HG02973 (cell line): ENCODE data around the gene DENND1A.

Experiments used
- ATAC-seq: cut with Tn5 transposase; IDR thresholded peaks from one replicate; pipeline ENCODE4 v1.9.1; 2021; ENCODE audit warnings: moderate library complexity; ENCODE audit not compliant: unreplicated experiment

DENND1A gene

DNA sequence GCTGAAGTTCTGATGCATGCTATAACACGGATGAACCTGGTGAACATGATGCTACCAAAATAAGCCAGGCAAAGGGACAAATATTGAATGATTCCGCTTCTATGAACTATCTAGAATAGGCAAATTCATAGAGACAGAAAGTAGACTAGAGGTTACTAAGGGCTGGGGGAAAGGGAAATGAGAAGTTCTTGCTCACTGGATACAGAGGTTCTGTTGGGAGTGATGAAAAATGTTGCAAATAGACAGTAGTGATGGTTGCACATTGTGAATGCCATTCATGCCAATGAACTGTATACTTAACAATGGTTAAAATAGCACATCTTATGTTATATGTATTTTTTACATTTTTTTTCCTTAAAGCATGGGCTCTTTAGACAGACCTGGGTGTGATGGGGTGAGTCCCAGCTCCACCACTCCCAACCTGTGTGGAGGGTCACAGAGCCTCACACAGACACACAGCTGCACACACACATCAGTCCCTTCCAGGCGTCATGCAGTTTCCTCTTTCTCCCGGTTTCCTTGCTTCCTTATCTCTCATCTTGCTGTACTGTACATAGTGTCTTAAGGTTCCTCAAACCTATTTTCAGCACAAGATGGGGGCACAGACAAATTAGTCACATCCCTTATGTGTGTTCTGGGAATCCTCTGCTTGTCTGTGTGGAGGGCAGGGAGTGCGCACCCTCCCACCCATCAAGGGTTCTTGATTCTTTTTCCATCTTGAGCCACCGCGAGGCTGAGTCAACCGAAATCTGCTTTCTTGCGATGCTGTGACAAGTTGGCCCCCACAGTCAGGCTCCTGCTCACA lies 381.0 kb downstream of the DENND1A start:
- no peak for ATAC-seq

- no peak for ATAC-seq
Measured at GRCh38 chr9:123544007-123544827, 385.7 kb downstream of the DENND1A start.

- ATAC-seq: no peak
Measured at GRCh38 chr9:123543492-123543891, 386.4 kb downstream of the DENND1A start.

DNA sequence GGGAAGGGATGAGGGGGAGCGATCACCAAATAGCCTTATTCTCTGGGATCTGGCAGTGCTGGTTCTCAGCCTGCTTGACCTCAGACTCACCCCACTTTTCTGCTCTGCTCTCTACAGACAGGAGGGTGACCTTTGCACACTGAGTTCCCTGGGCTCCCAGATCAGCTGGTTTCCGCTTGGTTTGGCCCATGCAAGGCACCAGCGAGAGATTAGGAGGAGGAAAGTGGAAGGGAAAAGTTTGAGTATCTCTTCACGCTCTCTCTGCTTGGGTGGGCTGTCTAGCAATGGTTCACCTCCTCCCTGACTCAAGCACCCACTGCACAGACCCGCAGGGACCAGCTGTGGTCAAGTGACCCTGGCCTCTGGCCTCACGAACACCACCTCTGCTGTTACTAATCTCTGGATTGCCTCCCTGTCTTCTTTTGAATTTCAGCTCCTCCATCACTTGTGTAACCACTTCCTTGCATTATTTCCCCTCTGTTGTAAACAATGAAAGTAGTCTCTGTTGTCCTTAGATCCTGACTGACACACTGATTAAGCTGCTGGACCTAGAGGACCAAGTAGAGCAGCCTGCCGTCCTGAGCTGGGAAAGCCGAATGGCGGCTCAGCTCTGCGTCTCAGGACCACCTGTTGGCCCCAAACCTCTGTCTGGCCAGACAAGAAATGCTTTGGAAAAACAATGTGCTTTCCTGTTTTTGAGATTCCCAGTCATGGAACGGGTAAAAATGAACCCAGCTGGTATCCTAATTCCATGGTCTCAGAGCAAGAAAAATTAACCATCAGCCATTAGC lies 387.3 kb downstream of the DENND1A start:
- ATAC-seq: no peak

GRCh38 chr9:123541411-123541810 lies 388.5 kb downstream of the DENND1A start:
- ATAC-seq: no peak

DNA sequence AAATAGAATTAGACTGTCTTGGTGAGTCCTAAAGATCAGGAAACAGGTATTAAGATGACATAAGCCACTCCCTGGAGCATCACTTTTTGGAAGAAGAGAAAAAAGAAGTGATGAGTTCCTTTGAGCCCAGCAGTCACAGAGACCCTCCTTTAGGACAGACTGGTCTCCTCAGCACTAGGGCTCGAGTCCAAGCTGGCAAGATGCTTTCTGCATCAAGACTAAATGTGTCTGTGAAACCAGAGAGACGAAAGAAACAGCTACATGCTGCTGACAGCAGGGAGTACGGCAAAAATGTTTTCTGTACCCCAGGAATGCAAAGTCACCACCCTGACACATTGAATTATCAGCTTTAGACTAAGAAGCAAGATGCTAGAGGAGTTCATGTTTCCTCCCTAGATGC lies 389.5 kb downstream of the DENND1A start:
- no peak for ATAC-seq

DNA sequence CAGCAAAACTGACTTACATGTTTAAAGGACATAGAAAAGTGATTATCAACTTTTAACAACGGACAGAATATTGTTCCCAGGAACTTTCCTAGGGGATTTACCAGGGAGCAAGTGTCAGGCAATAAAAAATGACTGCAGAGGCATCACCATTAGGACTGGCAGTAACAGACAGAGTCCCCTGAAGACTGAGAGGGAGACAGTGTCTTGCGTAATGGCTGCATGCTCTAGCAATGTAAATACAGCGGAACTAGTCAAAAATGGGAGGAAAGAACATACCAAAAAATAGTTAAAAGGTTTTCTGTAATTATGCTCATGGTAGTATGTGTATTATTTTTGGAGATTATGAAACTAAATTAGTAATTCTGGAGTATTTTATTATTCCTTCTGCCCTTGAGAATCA lies 392.1 kb downstream of the DENND1A start:
- no peak for ATAC-seq

DNA sequence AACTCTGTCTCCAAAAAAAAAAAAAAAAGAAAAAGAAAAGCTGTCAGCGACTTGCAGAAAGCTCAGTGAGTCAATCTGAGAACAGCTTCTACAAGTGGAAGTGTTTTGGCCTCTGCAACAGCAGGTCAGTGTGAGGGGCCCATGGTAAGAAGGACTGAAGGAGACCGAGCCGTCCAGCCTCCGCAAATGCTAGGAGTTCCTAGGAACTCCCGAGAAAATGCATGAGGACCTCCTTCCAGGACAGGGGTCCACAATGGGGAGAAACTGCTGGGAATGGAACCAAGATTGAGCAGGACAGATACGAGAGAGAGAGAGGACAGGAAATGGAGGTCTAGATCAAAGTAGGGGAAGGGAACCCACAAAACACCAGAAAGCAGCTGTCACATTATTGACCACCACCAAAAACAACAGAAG lies 393.5 kb downstream of the DENND1A start:
- ATAC-seq: no peak

DNA sequence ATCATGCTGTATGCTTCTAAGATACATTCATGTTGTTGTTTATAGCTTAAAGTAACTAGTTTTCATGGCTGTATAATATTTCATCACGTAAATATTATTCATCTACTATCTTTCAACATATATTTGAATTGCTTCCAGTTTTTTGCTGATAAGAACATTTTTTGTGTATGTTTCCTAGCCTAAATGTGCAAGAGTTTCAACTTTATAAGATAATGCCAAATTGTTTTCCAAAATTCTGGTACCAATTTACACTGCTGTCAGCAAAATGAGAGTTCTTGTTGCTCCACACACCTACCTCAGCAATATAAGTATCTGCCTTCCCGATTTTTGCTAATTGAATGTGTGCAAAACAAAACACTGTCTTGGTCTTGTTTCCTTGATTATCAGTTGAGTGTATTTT lies 395.6 kb downstream of the DENND1A start:
- no peak for ATAC-seq

DNA sequence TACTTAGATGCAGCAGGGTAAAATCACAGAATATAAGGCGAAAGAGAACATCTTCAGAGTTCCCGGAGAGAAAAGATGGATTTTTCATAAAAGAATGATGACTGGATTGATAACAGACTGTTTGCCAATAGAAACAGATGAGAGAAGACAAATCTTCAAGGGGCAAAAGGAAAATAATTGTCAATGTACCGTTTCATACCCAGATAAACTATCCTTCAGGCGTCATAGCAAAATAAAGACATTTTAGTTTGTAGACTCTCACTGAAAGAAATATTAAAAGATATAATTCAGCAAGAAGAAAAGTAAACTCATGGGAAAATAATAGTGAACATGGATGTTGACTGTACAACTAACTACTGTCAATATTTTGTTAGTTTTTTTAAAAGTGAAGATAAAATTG lies 399.7 kb downstream of the DENND1A start:
- ATAC-seq: no peak

DNA sequence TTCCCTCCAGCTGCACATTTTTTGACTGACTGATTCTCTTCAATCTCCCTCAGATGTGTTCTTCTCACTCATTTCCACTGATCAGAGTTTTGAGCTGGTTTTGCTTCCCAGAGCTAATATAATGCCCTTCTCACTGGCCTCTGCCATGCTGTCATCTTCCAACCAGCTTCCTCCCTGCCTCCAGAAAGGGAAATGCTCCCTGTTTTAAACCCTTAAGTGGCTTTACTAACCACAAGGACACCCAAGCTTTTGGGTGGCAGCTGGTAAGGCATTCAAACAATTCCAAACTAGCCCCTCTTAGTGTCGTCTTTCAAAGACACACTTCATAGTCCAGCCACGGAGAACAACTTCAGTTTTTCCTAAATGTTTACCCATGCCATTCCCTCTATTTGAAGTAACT lies 401.4 kb downstream of the DENND1A start:
- ATAC-seq: no peak

GRCh38 chr9:123527981-123528380 lies 401.9 kb downstream of the DENND1A start:
- ATAC-seq: no peak

- no peak for ATAC-seq
Measured at GRCh38 chr9:123525957-123526356, 404.0 kb downstream of the DENND1A start.

DNA sequence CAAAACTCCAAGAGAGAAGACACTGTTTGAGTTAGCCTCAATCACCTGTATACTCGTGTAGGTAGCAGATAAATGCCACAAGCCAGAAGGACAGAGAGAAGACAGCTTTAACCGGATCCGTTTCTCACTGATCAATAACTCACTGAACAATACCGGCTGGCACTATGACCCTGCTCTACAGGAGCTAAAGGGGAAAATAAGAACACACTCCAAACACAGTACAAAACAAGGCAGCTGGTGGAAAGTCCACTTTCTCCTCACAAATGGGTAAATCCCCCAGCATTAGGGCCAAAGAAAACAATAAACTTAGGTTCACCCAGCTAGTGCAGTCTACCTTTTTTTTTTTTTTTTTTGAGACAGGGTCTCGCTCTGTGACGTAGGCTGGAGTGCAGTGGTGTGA lies 404.5 kb downstream of the DENND1A start:
- ATAC-seq: no peak

DNA sequence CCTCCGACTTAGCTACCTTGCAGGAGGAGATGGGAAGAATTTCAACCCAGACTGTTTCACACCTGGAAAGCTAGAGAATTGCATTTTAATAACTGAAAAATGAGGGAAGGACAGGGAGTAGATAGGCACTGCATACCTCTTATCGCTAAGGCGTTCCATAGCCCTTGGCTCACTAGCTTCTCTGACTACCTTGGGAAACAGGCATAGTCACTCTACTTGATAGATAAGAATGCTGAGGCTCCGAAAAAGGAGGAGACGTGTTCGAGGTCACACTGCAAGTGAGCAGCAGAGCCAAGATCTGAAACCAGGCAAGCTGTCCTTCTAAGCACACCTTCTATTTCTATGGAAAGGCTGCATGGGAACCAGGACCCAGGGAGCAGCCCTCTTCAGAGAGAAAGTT lies 405.1 kb downstream of the DENND1A start:
- ATAC-seq: no peak

GRCh38 chr9:123523845-123524244 lies 406.1 kb downstream of the DENND1A start:
- ATAC-seq: no peak

DNA sequence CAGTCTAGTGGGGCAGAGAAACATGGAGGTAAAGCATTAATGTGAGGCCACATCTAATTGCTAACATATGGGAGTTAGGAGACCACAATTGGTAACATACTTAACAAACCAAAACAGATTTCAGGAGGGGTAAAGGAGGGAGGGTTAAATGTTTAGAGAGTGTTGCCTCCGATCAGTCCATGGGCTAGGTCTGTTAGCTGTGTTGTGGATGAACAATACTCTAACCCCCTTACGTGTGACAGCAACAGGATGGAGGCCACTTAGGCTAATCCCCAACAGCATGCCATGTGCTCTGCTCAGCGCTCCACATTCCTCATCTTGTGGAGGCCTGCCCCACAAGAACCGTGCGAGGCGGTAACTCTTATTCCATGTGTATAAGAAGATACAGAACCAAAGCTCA lies 406.9 kb downstream of the DENND1A start:
- ATAC-seq: no peak

DNA sequence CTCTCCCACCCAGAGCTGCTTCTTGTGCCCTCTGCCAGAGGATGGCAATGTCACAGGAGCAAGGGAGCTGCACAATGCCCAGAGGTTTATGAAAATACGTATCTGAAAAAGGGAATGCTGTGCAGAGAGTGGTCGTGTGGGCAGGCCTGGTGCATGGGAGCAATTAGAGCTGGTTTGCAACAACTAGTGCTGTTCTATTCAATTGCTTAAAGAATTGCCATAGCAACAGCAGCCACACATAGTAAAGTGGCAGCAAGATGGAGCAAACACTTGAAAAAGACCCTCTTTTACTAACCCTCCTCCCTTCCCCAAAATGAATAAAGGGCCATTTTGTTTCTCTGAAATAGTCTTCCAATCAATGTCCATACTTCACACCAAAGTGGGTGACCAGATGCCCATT lies 407.7 kb downstream of the DENND1A start:
- no peak for ATAC-seq

DNA sequence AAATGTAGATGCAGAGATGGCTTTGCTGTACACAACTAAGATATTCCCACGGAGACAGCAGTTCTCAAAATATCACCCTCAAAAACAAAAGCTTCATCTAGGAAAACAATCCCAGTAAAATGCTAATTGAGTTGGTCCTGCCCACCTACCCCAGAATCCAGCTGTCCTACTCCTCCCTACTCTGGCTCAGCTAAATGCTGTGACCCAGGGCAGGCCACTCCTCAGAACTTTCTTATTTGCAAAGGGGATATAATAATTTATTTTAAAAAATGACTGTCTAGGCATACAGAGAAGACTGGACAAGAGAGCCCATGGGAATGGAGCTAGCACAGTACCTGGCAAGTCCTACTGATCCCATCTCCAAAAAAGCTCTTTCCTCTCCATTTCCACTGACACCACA lies 411.6 kb downstream of the DENND1A start:
- ATAC-seq: no peak

- ATAC-seq: no peak
Measured at GRCh38 chr9:123517512-123517911, 412.4 kb downstream of the DENND1A start.

GRCh38 chr9:123514766-123515165 lies 415.2 kb downstream of the DENND1A start:
- no peak for ATAC-seq
